HepG2 (cell line): ENCODE data around the gene TBL2. TPM values are rescaled to one million over a fixed set of nuclear protein-coding genes. Genes with fewer than 3 reads are reported as not detected.

Experiments used
- HOXD1 ChIP-seq: sonication (generic); formaldehyde crosslinking; IDR thresholded peaks from 2 replicates; pipeline ENCODE4 v1.5.0; 2020; ENCODE audit warnings: missing genetic modification reagents
- JUN ChIP-seq: sonication (generic); formaldehyde crosslinking; IDR thresholded peaks from 2 replicates; pipeline ENCODE4 v1.4.0; 2020; ENCODE audit warnings: mild to moderate bottlenecking, missing genetic modification reagents
- MED13 ChIP-seq: sonication (generic); formaldehyde crosslinking; IDR thresholded peaks from 2 replicates; pipeline ENCODE4 v1.5.0; 2020; ENCODE audit warnings: missing genetic modification reagents
- NONO ChIP-seq, 2 experiments: fragments of 450-650 bp in 1 of 2; sonication (generic) in 1 of 2; formaldehyde crosslinking in 1 of 2; IDR thresholded peaks in 1 of 2; conservative IDR thresholded peaks in 1 of 2; 2 replicates each; pipeline versions ENCODE4 v1.6.1 to v1.8.0; 2017 to 2022; ENCODE audit warnings: mild to moderate bottlenecking in 1 of 2, missing genetic modification reagents in 1 of 2, moderate library complexity in 1 of 2
- SKIL ChIP-seq: sonication (generic); formaldehyde crosslinking; IDR thresholded peaks from 2 replicates; pipeline ENCODE4 v1.8.0; 2022; ENCODE audit warnings: missing genetic modification reagents, mild to moderate bottlenecking, moderate library complexity, borderline replicate concordance
- ZNF460 ChIP-seq: sonication (generic); formaldehyde crosslinking; IDR thresholded peaks from 2 replicates; pipeline ENCODE4 v1.5.1; 2020; ENCODE audit warnings: missing genetic modification reagents, mild to moderate bottlenecking, borderline replicate concordance
- ZNF513 ChIP-seq: sonication (generic); formaldehyde crosslinking; conservative IDR thresholded peaks from 2 replicates; pipeline ENCODE4 v1.5.0; 2020; ENCODE audit warnings: missing genetic modification reagents
- ZNF704 ChIP-seq: sonication (generic); formaldehyde crosslinking; IDR thresholded peaks from 2 replicates; pipeline ENCODE4 v1.8.1; 2023; ENCODE audit warnings: mild to moderate bottlenecking, inconsistent platforms, moderate library complexity, missing genetic modification reagents, borderline replicate concordance
- polyA plus RNA-seq, 8 experiments: library from polyadenylated mRNA; depleted of rRNA in 3 of 8; stranded (reverse) in 7 of 8; unstranded in 1 of 8; fragments of >200 nt; fragmentation: Illumina TruSeq in 4 of 8; extraction: Trizol in 4 of 8; gene quantifications; 2 replicates each; pipeline versions ENCODE4 v1.2.1 to v1.2.3, GENCODE V29; 2011 to 2016; ENCODE audit warnings: low read depth in 4 of 8, missing spikeins in 1 of 8, mixed read lengths in 1 of 8; ENCODE audit not compliant: insufficient read depth in 1 of 8
- total RNA-seq, 5 experiments: library from RNA; depleted of rRNA; stranded (reverse); fragments of >200 nt; fragmentation: Illumina TruSeq; extraction: Trizol; gene quantifications; 2 replicates each; pipeline ENCODE4 v1.2.3, GENCODE V29; 2016; ENCODE audit warnings: low read depth in 1 of 5

Gene TBL2
- total and polyA plus RNA-seq, 2 of the 13 experiments (the other 11 are each of a cell fraction or from before 2014, with no cell fraction given), result 43.4 to 47.2 TPM

GRCh38 chr7:73613954-73614735 lies 35.8 kb upstream of the TBL2 start (continued):
- no peak for TF ChIP-seq SKIL (CRISPR knock-in tag)
- no peak for TF ChIP-seq ZNF513 (CRISPR knock-in tag)
- no peak for TF ChIP-seq NONO (IDR thresholded peaks at IDR 0.05)
- no peak for TF ChIP-seq NONO (CRISPR knock-in tag; conservative IDR thresholded peaks at IDR 0.05)
- no peak for TF ChIP-seq HOXD1
- no peak for TF ChIP-seq ZNF460
- no peak for TF ChIP-seq MED13 (CRISPR knock-in tag)
- TF ChIP-seq ZNF704, result no peak
- TF ChIP-seq JUN (CRISPR knock-in tag), result no peak
